Hippocampal formation (tissue), 2 donors: ENCODE measurements around the gene ZFHX3.

ENCODE experiments used
- DNase-seq, 2 donors: peaks; one replicate each; lab custom pipeline; 2025; lab: John Stamatoyannopoulos, UW

ZFHX3 gene

DNA sequence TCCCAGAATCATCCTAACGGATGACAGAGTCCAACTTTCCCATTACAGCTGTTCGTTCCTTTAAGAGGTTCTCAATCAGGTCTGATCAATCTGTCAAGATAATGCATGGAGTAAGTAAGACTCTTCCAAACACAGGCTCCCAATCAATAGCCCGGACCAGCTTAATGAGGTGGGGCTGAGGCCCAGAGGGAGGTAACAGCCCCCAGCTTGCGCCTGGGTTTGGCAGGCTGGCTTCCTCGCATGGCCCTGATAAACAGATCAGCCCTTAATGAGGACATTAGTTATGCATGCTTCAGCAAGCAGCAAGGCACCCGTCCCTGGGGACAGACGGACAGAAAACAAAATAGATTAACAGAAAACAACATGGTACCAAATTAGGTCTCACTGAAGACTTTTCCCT, 145.7 kb downstream of the ZFHX3 start:
- no peak for DNase-seq

GRCh38 chr16:72901000-72901627, 146.8 kb downstream of the ZFHX3 start:
- no peak for DNase-seq

- no peak for DNase-seq
Measured at GRCh38 chr16:72898216-72898825, 149.6 kb downstream of the ZFHX3 start.

- no peak for DNase-seq
Measured at GRCh38 chr16:72897707-72898106, 150.2 kb downstream of the ZFHX3 start.

- DNase-seq = no peak
Measured at GRCh38 chr16:72896485-72897118, 151.3 kb downstream of the ZFHX3 start.

DNA sequence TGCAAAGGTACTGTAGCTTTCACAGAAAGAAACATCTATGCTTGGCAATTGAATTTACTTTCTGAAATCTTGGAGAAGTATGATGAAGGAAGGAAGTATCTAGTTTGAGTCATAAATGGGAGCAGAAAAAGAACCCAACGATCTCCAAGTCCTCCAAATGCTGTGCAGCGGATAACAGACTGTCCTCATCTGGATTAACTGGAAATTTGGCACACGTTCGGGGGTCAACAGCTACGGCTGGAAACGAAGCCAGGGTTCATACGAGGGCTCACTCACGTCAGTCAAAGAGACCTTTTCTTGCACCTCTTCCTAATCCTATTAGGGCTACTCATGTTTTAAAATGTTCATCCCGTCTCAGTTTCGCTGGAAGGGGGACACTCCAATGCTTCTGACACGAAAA, 152.0 kb downstream of the ZFHX3 start:
- no peak for DNase-seq

DNA sequence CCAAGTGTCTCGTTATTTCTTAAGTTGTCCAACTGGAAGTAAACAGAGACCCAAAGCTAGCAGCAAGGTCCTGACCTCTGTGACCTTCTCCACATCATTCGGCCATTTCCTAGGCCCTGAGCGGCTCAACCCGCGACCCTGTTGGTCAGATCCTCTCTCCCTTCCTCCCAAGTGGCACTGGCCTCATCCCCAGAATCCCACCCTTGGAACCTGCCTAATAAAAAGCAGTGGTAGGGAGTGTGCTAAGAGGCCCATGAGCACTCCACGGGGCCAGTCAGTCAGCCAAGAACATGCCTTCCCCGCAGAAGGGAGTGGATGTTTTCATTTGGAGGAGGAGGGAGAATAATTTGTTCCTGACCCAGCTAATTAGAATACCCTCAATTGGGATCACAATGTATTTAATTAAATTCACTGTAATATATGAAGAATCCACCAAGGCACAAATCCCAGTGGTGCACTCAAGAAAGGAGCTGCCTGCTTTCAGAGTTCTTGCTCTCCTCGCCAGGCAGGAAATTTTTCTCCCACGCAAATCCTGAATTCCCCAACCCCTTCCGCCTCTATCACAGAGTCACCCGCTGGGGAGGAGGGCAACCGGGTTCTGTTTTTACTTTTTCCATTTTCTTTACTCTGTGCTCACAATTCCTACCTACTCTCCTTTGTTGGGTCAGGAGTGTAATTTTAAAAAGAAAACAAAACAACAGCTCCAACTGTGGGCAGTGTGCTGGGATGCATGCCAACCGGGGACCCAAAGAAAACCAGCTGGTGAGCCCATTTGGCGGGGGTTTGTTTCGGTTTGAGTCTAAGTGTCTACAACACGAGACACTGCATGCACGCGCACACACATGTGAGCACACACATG, 153.4 kb downstream of the ZFHX3 start:
- DNase-seq = no peak

DNA sequence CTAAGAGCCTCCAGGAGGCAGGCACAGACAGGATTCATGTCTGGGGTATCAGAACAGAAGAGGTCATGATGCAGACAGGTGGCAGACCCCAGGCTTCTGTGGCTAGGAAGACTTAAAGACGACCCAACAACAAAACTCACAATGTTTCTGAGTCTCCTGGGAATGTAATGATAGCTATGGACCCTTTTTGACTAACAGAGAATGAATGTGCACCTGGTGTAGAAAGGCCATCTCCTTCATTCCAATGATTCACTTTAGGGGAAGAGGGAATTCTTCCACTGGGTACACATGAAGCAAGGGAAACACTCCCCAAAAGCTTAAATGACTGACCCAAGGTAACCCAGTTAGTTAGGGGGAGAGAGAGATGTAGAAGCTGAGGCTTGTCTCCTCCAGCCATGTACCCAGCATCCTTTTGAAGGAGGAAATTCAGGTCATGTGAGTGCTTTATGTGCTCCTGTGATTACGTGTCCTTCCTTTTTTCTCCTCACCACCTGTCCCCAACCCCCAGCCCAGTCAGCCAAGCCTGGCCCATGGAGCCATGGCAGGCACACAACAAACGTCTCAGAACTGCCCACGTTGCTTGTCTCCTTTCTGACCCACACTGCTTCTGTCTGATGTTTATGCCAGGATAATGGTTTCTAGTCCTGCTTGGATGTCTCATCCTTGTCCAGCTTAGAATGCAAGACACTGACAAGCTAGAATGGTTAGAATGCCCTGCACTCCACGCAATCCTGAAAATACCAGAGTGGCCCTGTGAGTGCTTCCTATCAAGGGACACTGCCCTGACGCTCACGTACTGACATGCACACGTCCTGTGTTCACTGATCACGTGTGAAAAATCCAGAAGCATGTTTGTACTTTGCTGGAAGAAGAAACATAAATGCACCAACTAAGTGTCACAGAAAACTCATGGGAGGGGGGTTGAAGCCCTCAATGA, 156.4 kb downstream of the ZFHX3 start:
- DNase-seq = no peak

GRCh38 chr16:72890587-72890986, 157.3 kb downstream of the ZFHX3 start:
- DNase-seq = no peak

- DNase-seq = no peak
Measured at GRCh38 chr16:72889616-72890582, 158.0 kb downstream of the ZFHX3 start.

GRCh38 chr16:72887537-72887936, 160.4 kb downstream of the ZFHX3 start:
- DNase-seq = no peak

- DNase-seq = no peak
Measured at GRCh38 chr16:72886346-72886974, 161.5 kb downstream of the ZFHX3 start.

GRCh38 chr16:72884573-72884972, 163.4 kb downstream of the ZFHX3 start:
- no peak for DNase-seq

DNA sequence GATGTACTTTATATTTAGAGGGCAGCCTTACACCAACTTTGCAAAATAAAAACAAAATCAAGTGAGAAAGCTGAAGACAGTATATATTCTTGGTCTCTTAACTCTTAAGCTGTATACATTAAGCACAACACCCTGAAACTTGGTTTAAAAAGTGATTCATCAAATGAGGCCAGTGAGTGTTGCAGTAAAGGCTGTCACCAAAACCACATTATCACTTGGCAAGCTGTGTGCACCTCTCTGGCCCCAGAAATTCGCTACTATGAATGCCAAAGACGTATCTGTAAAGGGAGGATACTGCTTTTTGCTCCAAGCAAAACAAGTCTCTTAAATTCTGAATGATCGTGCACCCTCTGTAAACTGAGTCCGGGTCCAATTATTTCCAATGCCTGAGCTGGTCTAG, 163.9 kb downstream of the ZFHX3 start:
- DNase-seq = no peak

DNA sequence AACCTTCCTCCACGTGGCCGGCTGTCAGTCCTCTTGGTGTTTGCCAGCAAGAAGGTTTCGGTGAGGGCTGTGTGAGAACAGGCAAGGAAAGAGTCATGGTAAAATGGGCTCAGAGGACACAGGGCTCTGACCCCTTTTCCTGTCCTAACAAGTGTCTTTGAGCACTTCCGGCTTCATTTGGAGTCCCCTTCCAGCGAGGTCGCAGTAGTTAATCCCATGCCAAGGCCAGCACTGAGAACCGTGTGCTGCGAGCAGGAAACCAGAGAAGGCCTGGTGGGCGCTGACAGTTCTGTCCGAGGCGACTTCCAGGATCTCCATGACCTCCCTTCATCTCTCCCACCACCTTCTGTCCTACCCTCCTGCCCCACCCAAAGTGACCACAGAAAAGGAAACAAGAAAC, 168.1 kb downstream of the ZFHX3 start:
- DNase-seq = no peak

DNA sequence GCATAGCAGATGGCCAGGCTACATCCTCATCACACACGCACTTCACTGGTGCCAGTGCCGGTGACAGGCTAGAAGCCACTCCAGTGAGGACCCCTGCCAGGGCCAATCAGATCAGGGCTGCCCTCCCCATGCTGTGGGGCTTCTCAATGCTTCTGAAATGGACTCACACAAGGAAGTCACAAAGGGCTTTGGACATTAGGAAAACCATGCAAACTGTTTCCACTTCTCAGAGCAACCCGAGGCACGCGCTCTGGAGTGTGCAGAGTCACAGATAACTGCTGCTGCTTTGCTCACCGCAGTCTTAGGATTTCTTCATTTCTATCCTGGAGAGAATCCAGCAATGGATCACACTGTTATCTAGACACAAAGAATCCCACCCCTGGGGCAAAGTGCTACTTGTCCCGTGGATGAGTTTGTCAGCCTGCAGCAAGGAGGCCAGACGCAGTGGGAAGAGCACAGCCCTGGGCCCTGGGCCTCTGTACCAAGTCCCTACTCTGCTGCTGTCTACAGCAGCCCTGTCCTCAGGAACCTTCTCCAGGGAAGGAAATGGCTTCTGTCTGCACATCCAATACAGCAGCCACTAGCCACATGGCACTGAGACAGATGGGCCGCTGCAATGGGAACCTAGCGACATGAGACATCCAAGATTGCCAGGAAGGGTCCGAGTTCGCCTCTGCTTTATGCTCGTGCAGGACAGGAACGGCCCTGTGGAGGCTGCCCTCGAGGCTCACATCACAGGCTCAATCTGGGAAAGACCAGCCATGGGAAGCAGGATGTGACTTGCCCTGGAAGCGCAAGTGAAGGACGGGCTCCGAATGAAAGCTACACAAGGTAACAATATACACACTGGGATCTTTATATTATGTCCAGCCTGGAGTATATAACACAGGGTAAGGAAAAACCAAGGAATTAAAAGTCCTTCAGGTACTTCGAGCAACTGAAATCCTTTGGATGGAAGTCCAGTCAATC, 169.3 kb downstream of the ZFHX3 start:
- DNase-seq = no peak

DNA sequence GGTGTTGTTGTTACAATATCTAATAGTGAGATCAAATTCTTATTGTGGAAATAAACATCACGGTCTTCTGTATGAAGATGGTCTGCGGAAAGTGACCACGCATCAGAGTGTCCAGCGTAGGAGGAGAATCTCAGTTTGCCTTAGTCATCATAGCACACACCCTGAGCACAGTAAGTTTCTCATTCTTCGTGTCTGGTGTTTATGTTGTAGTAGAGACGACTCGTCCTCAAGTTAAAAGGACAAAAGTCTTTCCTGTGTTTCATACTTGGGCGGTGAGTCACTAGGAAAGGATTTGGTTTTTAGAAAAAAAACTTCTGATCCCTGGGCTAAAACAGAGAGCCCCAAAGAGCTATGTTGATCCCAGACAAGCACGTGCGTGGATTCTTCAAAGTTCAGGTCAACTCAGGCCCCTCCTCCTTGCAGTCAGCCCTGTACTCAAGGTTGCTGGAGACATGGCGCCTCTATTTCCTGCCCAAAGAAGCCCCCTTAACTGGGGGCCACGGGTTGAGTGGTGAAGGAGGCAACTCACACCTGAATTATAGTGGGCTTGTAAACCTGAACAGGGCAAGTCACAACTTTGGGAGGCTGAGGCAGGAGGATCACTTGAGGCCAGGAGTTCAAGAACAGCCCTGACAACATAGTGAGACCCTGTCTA, 170.4 kb downstream of the ZFHX3 start:
- DNase-seq = no peak

DNA sequence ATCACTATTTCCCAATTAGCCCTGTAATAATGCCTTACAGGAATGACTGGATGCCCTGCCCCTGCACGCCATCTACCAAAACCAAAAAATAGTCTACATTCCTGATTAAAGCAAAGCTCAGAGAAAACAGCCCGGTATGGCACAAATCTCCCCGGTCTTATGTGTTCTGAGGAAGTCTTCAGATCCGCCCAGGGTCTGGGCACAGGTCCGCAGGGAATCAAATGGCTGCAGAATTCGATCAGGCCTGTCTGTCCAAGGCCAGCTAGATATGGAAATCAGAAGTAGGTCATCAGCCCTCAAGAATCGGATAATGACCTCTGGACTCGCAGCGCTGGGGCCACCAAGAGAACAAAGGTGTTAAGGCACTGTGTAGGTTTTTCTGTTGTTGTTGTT, 171.0 kb downstream of the ZFHX3 start:
- DNase-seq = no peak
